ENCODE data around the gene GMDS. TPM values are rescaled to one million over a fixed set of nuclear protein-coding genes. Genes with fewer than 3 reads are reported as not detected.

The GMDS gene
- total RNA-seq, 1 experiment from 2014 or later: 7.9 TPM

- Histone ChIP-seq H3K36me3 (peaks cover 3% of the 10 kb centered on the region; the same call in 1 of the 2 replicates), H3K9me3 (replicated peaks) (no peaks in the 10 kb centered on the region; the same call in 1 of the 2 replicates), H3K27ac (no peak overlapping the region), H3K27me3 (replicated peaks) (no peaks in the 10 kb centered on the region), H3K4me3 (no peak overlapping the region), H3K4me1 (replicated peaks) (no peaks in the 10 kb centered on the region)
- DNase-seq (ENCODE audit: low read depth in 1 of 2, low spot score in 2 of 2): no peak
Observed at GRCh38 chr6:2257363-2257762, 12.0 kb upstream of the GMDS start.

GRCh38 chr6:2254747-2255146 lies 9.3 kb upstream of the GMDS start:
- H3K27ac ChIP-seq: no peak overlapping the region
- peaks cover 3% of the 10 kb centered on the region; the same call in 1 of the 2 replicates for H3K36me3 ChIP-seq
- no peaks in the 10 kb centered on the region for H3K27me3 ChIP-seq (replicated peaks)
- H3K4me1 ChIP-seq (replicated peaks): no peaks in the 10 kb centered on the region
- no peak for DNase-seq (ENCODE audit: low read depth in 1 of 2, low spot score in 2 of 2)
- H3K4me3 ChIP-seq: no peak overlapping the region
- no peaks in the 10 kb centered on the region; the same call in 1 of the 2 replicates for H3K9me3 ChIP-seq (replicated peaks)

GRCh38 chr6:2249126-2249525 lies 3.7 kb upstream of the GMDS start:
- H3K9me3 ChIP-seq (replicated peaks): peaks cover 3% of the 10 kb centered on the region; the same call in 1 of the 2 replicates
- peaks cover 17% of the 10 kb centered on the region for H3K4me1 ChIP-seq (replicated peaks)
- H3K27me3 ChIP-seq (replicated peaks): no peaks in the 10 kb centered on the region
- no peak overlapping the region for H3K4me3 ChIP-seq
- no peak overlapping the region for H3K27ac ChIP-seq
- DNase-seq (ENCODE audit: low read depth in 1 of 2, low spot score in 2 of 2): no peak
- H3K36me3 ChIP-seq: peaks cover 10% of the 10 kb centered on the region

GRCh38 chr6:2247664-2248063 lies 2.3 kb upstream of the GMDS start:
- Histone ChIP-seq H3K4me1 (replicated peaks) (peaks cover 17% of the 10 kb centered on the region), H3K4me3 (no peak overlapping the region), H3K9me3 (replicated peaks) (peaks cover 3% of the 10 kb centered on the region; the same call in 1 of the 2 replicates), H3K36me3 (peaks cover 7% of the 10 kb centered on the region), H3K27ac (no peak overlapping the region), H3K27me3 (replicated peaks) (no peaks in the 10 kb centered on the region)
- DNase-seq (ENCODE audit: low read depth in 1 of 2, low spot score in 2 of 2): no peak

GRCh38 chr6:2245877-2246863 lies 765 bp upstream of the GMDS start:
- H3K36me3 ChIP-seq: peaks cover 7% of the 10 kb centered on the region
- no peak for DNase-seq (ENCODE audit: low read depth in 1 of 2, low spot score in 2 of 2)
- peaks cover 17% of the 10 kb centered on the region for H3K4me1 ChIP-seq (replicated peaks)
- H3K27ac ChIP-seq: peak overlapping the region; percentile 49
- peaks cover 3% of the 10 kb centered on the region; the same call in 1 of the 2 replicates for H3K9me3 ChIP-seq (replicated peaks)
- no peaks in the 10 kb centered on the region for H3K27me3 ChIP-seq (replicated peaks)
- H3K4me3 ChIP-seq: peak overlapping the region; percentile 99

- no peak for DNase-seq (ENCODE audit: low read depth in 1 of 2, low spot score in 2 of 2)
- Histone ChIP-seq H3K27ac (no peak overlapping the region), H3K4me1 (replicated peaks) (peaks cover 17% of the 10 kb centered on the region), H3K4me3 (peak overlapping the region; percentile 99), H3K27me3 (replicated peaks) (no peaks in the 10 kb centered on the region), H3K9me3 (replicated peaks) (peaks cover 3% of the 10 kb centered on the region; the same call in 1 of the 2 replicates), H3K36me3 (peaks cover 7% of the 10 kb centered on the region)
Observed at GRCh38 chr6:2244261-2245102, 923 bp downstream of the GMDS start.

GRCh38 chr6:2242311-2242710 lies 3.1 kb downstream of the GMDS start:
- no peak for DNase-seq (ENCODE audit: low read depth in 1 of 2, low spot score in 2 of 2)
- H3K9me3 ChIP-seq (replicated peaks): peaks cover 3% of the 10 kb centered on the region; the same call in 1 of the 2 replicates
- H3K36me3 ChIP-seq: peaks cover 7% of the 10 kb centered on the region
- no peaks in the 10 kb centered on the region for H3K27me3 ChIP-seq (replicated peaks)
- peaks cover 18% of the 10 kb centered on the region for H3K4me1 ChIP-seq (replicated peaks)
- no peak overlapping the region for H3K27ac ChIP-seq
- H3K4me3 ChIP-seq: no peak overlapping the region

- DNase-seq (ENCODE audit: low read depth in 1 of 2, low spot score in 2 of 2): no peak
- Histone ChIP-seq H3K36me3 (peaks cover 7% of the 10 kb centered on the region), H3K27ac (no peak overlapping the region), H3K27me3 (replicated peaks) (no peaks in the 10 kb centered on the region), H3K9me3 (replicated peaks) (peaks cover 3% of the 10 kb centered on the region; the same call in 1 of the 2 replicates), H3K4me1 (replicated peaks) (peaks cover 17% of the 10 kb centered on the region), H3K4me3 (no peak overlapping the region)
Observed at GRCh38 chr6:2240961-2241360, 4.4 kb downstream of the GMDS start.

- peaks cover 4% of the 10 kb centered on the region for H3K4me1 ChIP-seq (replicated peaks)
- no peak overlapping the region for H3K27ac ChIP-seq
- H3K9me3 ChIP-seq (replicated peaks): no peaks in the 10 kb centered on the region
- H3K27me3 ChIP-seq (replicated peaks): no peaks in the 10 kb centered on the region
- no peak overlapping the region for H3K4me3 ChIP-seq
- DNase-seq (ENCODE audit: low read depth in 1 of 2, low spot score in 2 of 2): peak in 1 of 2 experiments; percentile 47
- no peaks in the 10 kb centered on the region for H3K36me3 ChIP-seq
Observed at GRCh38 chr6:2237001-2237400, 8.4 kb downstream of the GMDS start.

GRCh38 chr6:2235777-2236495 lies 9.5 kb downstream of the GMDS start:
- no peaks in the 10 kb centered on the region for H3K9me3 ChIP-seq (replicated peaks)
- no peak overlapping the region for H3K27ac ChIP-seq
- H3K4me1 ChIP-seq (replicated peaks): peaks cover 12% of the 10 kb centered on the region
- H3K27me3 ChIP-seq (replicated peaks): no peaks in the 10 kb centered on the region
- no peaks in the 10 kb centered on the region for H3K36me3 ChIP-seq
- no peak for DNase-seq (ENCODE audit: low read depth in 1 of 2, low spot score in 2 of 2)
- no peak overlapping the region for H3K4me3 ChIP-seq

- H3K4me1 ChIP-seq (replicated peaks): peaks cover 13% of the 10 kb centered on the region
- DNase-seq (ENCODE audit: low read depth in 1 of 2, low spot score in 2 of 2): no peak
- no peaks in the 10 kb centered on the region for H3K9me3 ChIP-seq (replicated peaks)
- H3K27ac ChIP-seq: no peak overlapping the region
- H3K27me3 ChIP-seq (replicated peaks): no peaks in the 10 kb centered on the region
- no peak overlapping the region for H3K4me3 ChIP-seq
- H3K36me3 ChIP-seq: no peaks in the 10 kb centered on the region
Observed at GRCh38 chr6:2232445-2232844, 13.0 kb downstream of the GMDS start.

GRCh38 chr6:2231438-2231837 lies 14.0 kb downstream of the GMDS start:
- Histone ChIP-seq H3K9me3 (replicated peaks) (no peaks in the 10 kb centered on the region), H3K27me3 (replicated peaks) (no peaks in the 10 kb centered on the region), H3K27ac (no peak overlapping the region), H3K4me3 (no peak overlapping the region), H3K4me1 (replicated peaks) (peaks cover 9% of the 10 kb centered on the region), H3K36me3 (no peaks in the 10 kb centered on the region)
- no peak for DNase-seq (ENCODE audit: low read depth in 1 of 2, low spot score in 2 of 2)

GRCh38 chr6:2230659-2231277 lies 14.6 kb downstream of the GMDS start:
- H3K27me3 ChIP-seq (replicated peaks): no peaks in the 10 kb centered on the region
- no peak for DNase-seq (ENCODE audit: low read depth in 1 of 2, low spot score in 2 of 2)
- H3K4me3 ChIP-seq: no peak overlapping the region
- H3K4me1 ChIP-seq (replicated peaks): peaks cover 9% of the 10 kb centered on the region
- H3K9me3 ChIP-seq (replicated peaks): no peaks in the 10 kb centered on the region
- no peak overlapping the region for H3K27ac ChIP-seq
- no peaks in the 10 kb centered on the region for H3K36me3 ChIP-seq
